Progenitor cell of endocrine pancreas (in vitro differentiated cells): ENCODE data around the gene TECTB. TPM values are rescaled to one million over a fixed set of nuclear protein-coding genes. Genes with fewer than 3 reads are reported as not detected.

Experiments
- DNase-seq: peaks from one replicate; pipeline ENCODE4 v3.0.0; 2021; ENCODE audit warnings: low spot score; ENCODE audit not compliant: unreplicated experiment
- H3K27ac Mint-ChIP-seq: 2 replicates; pipeline ENCODE4 v1.8.0; 2021; ENCODE audit warnings: mild to moderate bottlenecking, moderate library complexity, mixed read lengths
- H3K27me3 Mint-ChIP-seq: 2 replicates; pipeline ENCODE4 v1.8.0; 2021; ENCODE audit warnings: mixed read lengths
- H3K36me3 Mint-ChIP-seq: 2 replicates; pipeline ENCODE4 v1.8.0; 2022; ENCODE audit warnings: mixed read lengths; ENCODE audit not compliant: insufficient read depth
- H3K4me1 Mint-ChIP-seq: 2 replicates; pipeline ENCODE4 v1.8.0; 2021; ENCODE audit warnings: low read depth, mixed read lengths
- H3K4me3 Mint-ChIP-seq: 2 replicates; pipeline ENCODE4 v1.8.0; 2021; ENCODE audit warnings: low read depth, mild to moderate bottlenecking, moderate library complexity, mixed read lengths
- H3K9me3 Mint-ChIP-seq: 2 replicates; pipeline ENCODE4 v1.8.0; 2021; ENCODE audit warnings: low read depth, mixed read lengths
- CTCF ChIP-seq: fragments of 200-600 bp; sonication (generic); IDR thresholded peaks from one replicate; pipeline ENCODE4 v1.5.0; 2021; ENCODE audit warnings: antibody characterized with exemption, mild to moderate bottlenecking; ENCODE audit not compliant: unreplicated experiment
- total RNA-seq: library from RNA; stranded (reverse); gene quantifications from 2 replicates; pipeline ENCODE4 v1.2.1, GENCODE V29; 2021

The TECTB gene
- total RNA-seq, 1 donor from 2014 or later: not detected

GRCh38 chr10:112288486-112288885 is 5.3 kb downstream of the TECTB start:
- Mint-ChIP-seq H3K27me3 (peaks cover 9% of the 10 kb centered on the region), H3K4me3 (no peak overlapping the region), H3K27ac (no peak overlapping the region), H3K9me3 (no peaks in the 10 kb centered on the region), H3K36me3 (no peaks in the 10 kb centered on the region), H3K4me1 (no peaks in the 10 kb centered on the region)
- DNase-seq: no peak
- TF ChIP-seq CTCF: no peak

DNA sequence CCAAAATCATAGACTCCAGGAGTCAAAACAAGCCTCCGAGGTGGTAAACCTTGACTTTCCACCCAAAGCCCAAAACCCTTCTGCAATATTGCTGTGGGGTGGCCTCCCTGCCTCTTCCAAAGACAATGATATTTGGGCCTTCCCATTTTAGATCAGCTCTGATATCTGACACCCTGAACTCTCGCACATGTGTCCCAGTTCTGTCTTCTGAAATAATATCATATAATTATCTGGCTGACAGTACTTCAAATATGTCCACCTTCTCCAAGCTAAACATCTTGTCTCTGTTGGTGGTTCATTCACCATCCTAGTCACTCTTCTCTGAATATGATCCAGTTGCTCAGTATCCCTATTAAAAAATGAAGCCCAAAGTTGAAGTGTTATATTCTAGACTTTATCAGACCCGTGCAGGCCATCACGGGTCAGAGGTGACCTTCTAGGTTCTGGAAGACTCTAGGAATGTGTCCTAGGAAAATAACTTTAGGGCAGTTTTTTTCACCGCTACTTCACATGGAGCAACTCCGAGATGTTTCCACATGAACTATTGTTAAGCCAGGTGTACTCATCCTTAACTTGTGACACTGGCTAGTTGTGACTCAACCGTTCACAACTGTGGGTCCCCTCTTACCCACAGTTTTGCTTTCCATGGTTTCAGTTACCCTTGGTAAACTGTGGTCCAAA is 6.3 kb downstream of the TECTB start:
- Mint-ChIP-seq H3K9me3 (no peaks in the 10 kb centered on the region), H3K4me3 (no peak overlapping the region), H3K27me3 (peaks cover 10% of the 10 kb centered on the region), H3K36me3 (no peaks in the 10 kb centered on the region), H3K27ac (no peak overlapping the region), H3K4me1 (no peaks in the 10 kb centered on the region)
- no peak for DNase-seq
- no peak for TF ChIP-seq CTCF

- no peaks in the 10 kb centered on the region for H3K4me1 Mint-ChIP-seq
- H3K4me3 Mint-ChIP-seq: no peak overlapping the region
- H3K27ac Mint-ChIP-seq: no peak overlapping the region
- H3K27me3 Mint-ChIP-seq: peaks cover 11% of the 10 kb centered on the region
- no peak for TF ChIP-seq CTCF
- no peaks in the 10 kb centered on the region for H3K36me3 Mint-ChIP-seq
- no peaks in the 10 kb centered on the region for H3K9me3 Mint-ChIP-seq
- DNase-seq: no peak
These were observed 6.8 kb downstream of the TECTB start for GRCh38 chr10:112290054-112290373.

GRCh38 chr10:112294169-112294568 is 11.0 kb downstream of the TECTB start:
- no peaks in the 10 kb centered on the region for H3K36me3 Mint-ChIP-seq
- no peak for DNase-seq
- no peaks in the 10 kb centered on the region for H3K4me1 Mint-ChIP-seq
- peaks cover 11% of the 10 kb centered on the region for H3K27me3 Mint-ChIP-seq
- no peaks in the 10 kb centered on the region for H3K9me3 Mint-ChIP-seq
- no peak overlapping the region for H3K4me3 Mint-ChIP-seq
- no peak for TF ChIP-seq CTCF
- no peak overlapping the region for H3K27ac Mint-ChIP-seq

DNA sequence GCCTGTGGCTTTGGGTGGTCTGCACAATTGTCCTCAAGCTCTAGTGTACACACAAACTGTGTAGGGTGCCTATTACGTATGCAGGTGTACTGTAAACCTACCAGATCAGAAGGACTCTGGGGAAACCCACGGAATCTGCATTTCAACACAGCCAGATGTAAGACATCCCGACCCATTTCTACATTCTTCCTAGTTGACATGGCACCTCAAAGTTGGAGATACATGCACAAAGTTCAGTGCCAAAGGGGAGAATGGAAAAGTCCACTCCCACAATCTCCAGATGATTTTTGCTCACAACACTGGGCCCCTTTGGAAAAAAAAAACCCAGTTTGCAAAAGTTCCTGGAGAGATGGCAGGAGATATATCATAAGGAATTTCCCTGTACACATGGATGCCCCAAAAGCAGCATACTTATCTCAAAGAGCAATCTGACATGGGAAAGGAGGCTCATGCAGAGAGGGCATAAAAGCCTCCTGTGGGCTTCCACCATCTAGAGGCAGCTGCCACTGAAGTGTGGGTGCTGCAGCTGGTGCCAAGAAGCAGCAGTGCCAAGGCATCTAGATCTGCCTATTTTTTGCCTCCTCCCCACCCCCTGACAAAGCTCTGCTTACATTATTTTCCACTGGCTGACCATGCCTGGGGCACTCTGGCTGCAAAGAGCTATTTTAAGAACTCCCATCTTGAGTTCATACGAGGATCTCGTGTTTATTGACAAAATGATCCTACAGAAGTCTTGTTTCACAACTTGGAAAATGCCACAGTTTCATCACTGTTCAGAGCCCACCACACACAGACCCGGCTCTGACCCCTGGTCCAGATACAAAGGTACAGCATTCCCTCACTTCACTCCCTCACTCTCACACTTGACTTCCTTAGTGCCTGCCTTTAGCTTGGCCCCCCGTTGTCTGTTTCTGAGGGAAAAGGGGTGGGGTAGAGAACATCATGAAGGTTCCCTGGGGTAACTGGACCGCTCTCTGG is 12.9 kb downstream of the TECTB start:
- no peak for DNase-seq
- TF ChIP-seq CTCF: no peak
- Mint-ChIP-seq H3K36me3 (no peaks in the 10 kb centered on the region), H3K27me3 (peaks cover 11% of the 10 kb centered on the region), H3K9me3 (no peaks in the 10 kb centered on the region), H3K27ac (no peak overlapping the region), H3K4me1 (no peaks in the 10 kb centered on the region), H3K4me3 (no peak overlapping the region)
